ENCODE results near the gene DDX6.

GRCh38 chr11:118812485-118812884 is 21.5 kb upstream of the DDX6 start:
- TF ChIP-seq POLR2A (IDR thresholded peaks at IDR 0.05) (no peak), CTCF (IDR thresholded peaks at IDR 0.05) (no peak)
